HG02840 (cell line): Measurements from ENCODE around the gene DAPK1.

Experiments used
- ATAC-seq: cut with Tn5 transposase; IDR thresholded peaks from one replicate; pipeline ENCODE4 v1.9.1; 2021; ENCODE audit warnings: mild to moderate bottlenecking, moderate library complexity, moderate number of reproducible peaks; ENCODE audit not compliant: unreplicated experiment, low FRiP score

Gene DAPK1

GRCh38 chr9:87678650-87679355 lies 181.1 kb downstream of the DAPK1 start:
- no peak for ATAC-seq

- ATAC-seq, result no peak
These were observed 183.8 kb downstream of the DAPK1 start for GRCh38 chr9:87681271-87682061.

- ATAC-seq, result no peak
These were observed 184.4 kb downstream of the DAPK1 start for GRCh38 chr9:87682085-87682484.

DNA sequence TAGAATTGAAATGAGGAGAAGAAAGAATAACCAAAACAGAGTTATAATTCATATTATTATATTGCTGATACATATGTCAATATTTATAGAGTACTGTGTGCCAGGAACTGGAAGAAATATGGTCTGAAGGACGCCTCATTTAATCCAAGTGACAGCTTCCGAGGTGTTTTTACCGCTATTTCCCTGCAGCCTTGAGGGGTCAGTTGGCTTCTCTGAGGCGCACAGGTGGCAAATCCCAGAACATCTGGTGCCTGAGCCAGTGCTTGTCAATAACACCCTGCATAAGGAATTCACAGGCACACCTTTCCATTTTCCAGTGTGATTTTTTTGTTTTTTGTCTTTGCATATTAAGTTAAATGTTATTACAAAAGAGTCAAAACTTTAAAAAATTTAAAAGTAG lies 185.0 kb downstream of the DAPK1 start:
- ATAC-seq, result no peak

GRCh38 chr9:87683751-87684626 lies 186.3 kb downstream of the DAPK1 start:
- no peak for ATAC-seq

GRCh38 chr9:87684627-87685219 lies 187.1 kb downstream of the DAPK1 start:
- ATAC-seq, result no peak

GRCh38 chr9:87685441-87685840 lies 187.8 kb downstream of the DAPK1 start:
- ATAC-seq, result no peak

GRCh38 chr9:87685871-87686519 lies 188.3 kb downstream of the DAPK1 start:
- ATAC-seq, result no peak

GRCh38 chr9:87686520-87687090 lies 188.9 kb downstream of the DAPK1 start:
- ATAC-seq, result no peak

GRCh38 chr9:87687207-87687606 lies 189.5 kb downstream of the DAPK1 start:
- ATAC-seq, result no peak

- no peak for ATAC-seq
These were observed 196.6 kb downstream of the DAPK1 start for GRCh38 chr9:87694236-87694755.

GRCh38 chr9:87695523-87695922 lies 197.9 kb downstream of the DAPK1 start:
- no peak for ATAC-seq

DNA sequence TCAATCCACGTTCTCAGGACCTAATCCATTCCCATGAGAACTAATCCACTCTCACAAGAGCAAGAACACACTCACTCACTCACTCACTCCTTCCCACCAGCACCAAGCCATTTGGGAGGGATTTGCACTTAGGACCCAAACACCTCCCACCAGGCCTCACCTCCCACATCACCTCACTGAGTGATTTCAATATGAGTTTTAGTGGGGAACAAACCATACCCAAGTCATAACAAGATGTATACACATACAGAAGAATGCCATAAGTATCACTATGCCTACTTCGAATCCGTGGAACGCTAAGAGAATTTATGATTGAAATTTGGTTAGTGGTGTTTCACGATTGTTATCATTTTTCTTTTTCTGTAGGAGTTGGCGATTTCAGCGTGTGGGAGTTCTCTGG lies 199.0 kb downstream of the DAPK1 start:
- ATAC-seq, result no peak

GRCh38 chr9:87698069-87698809 lies 200.6 kb downstream of the DAPK1 start:
- ATAC-seq, result no peak

- ATAC-seq, result no peak
These were observed 202.2 kb downstream of the DAPK1 start for GRCh38 chr9:87699835-87700234.

GRCh38 chr9:87701491-87701890 lies 203.8 kb downstream of the DAPK1 start:
- ATAC-seq, result no peak

DNA sequence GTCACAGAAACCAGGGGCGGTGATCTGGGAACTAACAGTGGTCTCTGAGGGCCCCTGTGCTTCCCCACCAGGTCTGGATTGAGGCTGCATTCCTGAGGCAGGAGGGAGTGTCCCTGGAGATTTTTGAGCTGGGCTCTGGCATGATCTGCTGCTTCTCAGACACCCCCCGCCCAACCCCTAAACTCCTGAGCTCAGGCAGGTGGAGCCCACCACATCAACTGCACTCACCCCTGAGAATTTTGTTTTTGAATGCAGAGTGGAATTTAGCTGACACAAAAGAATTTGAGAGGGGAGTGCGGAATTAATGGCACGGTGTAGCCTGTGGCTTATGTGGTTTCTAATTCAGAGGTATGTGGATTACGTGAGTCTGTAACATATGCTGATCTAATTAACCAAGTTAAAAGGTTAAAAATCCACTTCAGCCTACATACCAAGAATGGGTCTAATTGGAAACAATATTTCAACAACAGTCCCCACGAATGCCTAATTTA lies 204.3 kb downstream of the DAPK1 start:
- ATAC-seq, result no peak

DNA sequence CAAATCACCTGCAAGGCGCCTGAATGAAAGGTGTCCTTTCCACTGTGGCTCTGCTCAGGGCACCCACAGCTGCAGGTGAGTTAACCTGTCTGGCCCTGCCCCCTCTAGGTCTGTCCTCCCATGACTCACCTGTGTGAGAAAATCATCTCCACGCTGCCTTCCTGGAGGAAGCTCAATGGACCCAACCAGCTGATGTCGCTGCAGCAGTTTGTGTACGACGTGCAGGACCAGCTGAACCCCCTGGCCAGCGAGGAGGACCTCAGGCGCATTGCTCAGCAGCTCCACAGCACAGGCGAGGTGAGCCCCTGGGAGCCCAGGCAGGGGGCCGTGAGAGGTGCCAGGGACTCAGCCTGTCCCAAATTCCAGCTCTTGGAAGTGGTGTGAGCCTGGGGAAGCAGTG lies 205.3 kb downstream of the DAPK1 start:
- no peak for ATAC-seq
